Liver (tissue), 9 donors: ENCODE measurements around the gene MEFV. TPM values are rescaled to one million over a fixed set of nuclear protein-coding genes. Genes with fewer than 3 reads are reported as not detected.

ENCODE experiments used
- DNase-seq: peaks from one replicate; pipeline ENCODE4 v3.0.0-alpha.2; 2017; ENCODE audit warnings: low spot score
- H3K27ac ChIP-seq, 2 donors: one replicate each; pipeline ENCODE4 v1.7.0; 2013; ENCODE audit warnings: inconsistent platforms in 2 of 2, low read length in 2 of 2, control low read depth in 1 of 2, low read depth in 1 of 2, mild to moderate bottlenecking in 1 of 2
- H3K27me3 ChIP-seq, 4 donors: one replicate each; pipeline versions ENCODE4 v1.6.1 to v1.7.0; 2013; ENCODE audit warnings: low read length in 3 of 4, inconsistent platforms in 1 of 4, mild to moderate bottlenecking in 1 of 4, moderate library complexity in 1 of 4; ENCODE audit not compliant: control insufficient read depth in 4 of 4, insufficient read depth in 4 of 4
- H3K36me3 ChIP-seq, 4 donors: one replicate each; pipeline versions ENCODE4 v1.6.1 to v1.7.0; 2013; ENCODE audit warnings: low read length in 3 of 4, mild to moderate bottlenecking in 3 of 4, low read depth in 1 of 4, moderate library complexity in 1 of 4; ENCODE audit not compliant: control insufficient read depth in 4 of 4, insufficient read depth in 3 of 4
- H3K4me1 ChIP-seq, 4 donors: one replicate each; pipeline versions ENCODE4 v1.6.1 to v1.7.0; 2013; ENCODE audit warnings: low read length in 3 of 4, mild to moderate bottlenecking in 3 of 4, moderate library complexity in 1 of 4; ENCODE audit not compliant: control insufficient read depth in 4 of 4, insufficient read depth in 4 of 4
- H3K4me3 ChIP-seq, 3 donors: one replicate each; pipeline versions ENCODE4 v1.6.1 to v1.7.0; 2013; ENCODE audit warnings: low read length in 3 of 3, control low read depth in 1 of 3, low read depth in 1 of 3, mild to moderate bottlenecking in 1 of 3
- H3K9ac ChIP-seq, 2 donors: one replicate each; pipeline ENCODE4 v1.7.0; 2013; ENCODE audit warnings: low read length in 2 of 2, mild to moderate bottlenecking in 2 of 2, moderate library complexity in 2 of 2, control low read depth in 1 of 2, low read depth in 1 of 2
- H3K9me3 ChIP-seq, 4 donors: one replicate each; pipeline versions ENCODE4 v1.6.1 to v1.7.0; 2013; ENCODE audit warnings: low read length in 3 of 4; ENCODE audit not compliant: control insufficient read depth in 4 of 4
- EGR1 ChIP-seq, 2 donors: IDR thresholded peaks; 2 replicates each; pipeline ENCODE4 v1.6.1; 2016 to 2018; ENCODE audit warnings: antibody characterized with exemption in 2 of 2, low read depth in 2 of 2
- FOXA1 ChIP-seq: IDR thresholded peaks from 2 replicates; pipeline ENCODE4 v1.6.1; 2016; ENCODE audit warnings: antibody characterized with exemption
- FOXA2 ChIP-seq: IDR thresholded peaks from 2 replicates; pipeline ENCODE4 v1.6.1; 2016; ENCODE audit warnings: antibody characterized with exemption
- GABPA ChIP-seq, 2 donors: IDR thresholded peaks in 1 of 2; conservative IDR thresholded peaks in 1 of 2; 2 replicates each; pipeline ENCODE4 v1.6.1; 2016; ENCODE audit warnings: antibody characterized with exemption in 2 of 2, mild to moderate bottlenecking in 1 of 2, moderate library complexity in 1 of 2
- HNF4A ChIP-seq, 2 donors: conservative IDR thresholded peaks; 2 replicates each; pipeline ENCODE4 v1.6.1; 2016; ENCODE audit warnings: antibody characterized with exemption in 2 of 2, mild to moderate bottlenecking in 2 of 2
- HNF4G ChIP-seq: IDR thresholded peaks from 2 replicates; pipeline ENCODE4 v1.6.1; 2016; ENCODE audit warnings: antibody characterized with exemption
- JUND ChIP-seq, 2 donors: IDR thresholded peaks; 2 replicates each; pipeline ENCODE4 v1.6.1; 2016; ENCODE audit warnings: antibody characterized with exemption in 2 of 2
- NR2F2 ChIP-seq: IDR thresholded peaks from 2 replicates; pipeline ENCODE4 v1.6.1; 2016; ENCODE audit warnings: antibody characterized with exemption
- RAD21 ChIP-seq, 2 donors: IDR thresholded peaks; 2 replicates each; pipeline ENCODE4 v1.6.1; 2016; ENCODE audit warnings: antibody characterized with exemption in 2 of 2, mild to moderate bottlenecking in 2 of 2
- RXRA ChIP-seq, 2 donors: IDR thresholded peaks; 2 replicates each; pipeline ENCODE4 v1.6.1; 2017 to 2018; ENCODE audit warnings: antibody characterized with exemption in 2 of 2, mild to moderate bottlenecking in 1 of 2
- SP1 ChIP-seq: IDR thresholded peaks from 2 replicates; pipeline ENCODE4 v1.6.1; 2018; ENCODE audit warnings: antibody characterized with exemption, mild to moderate bottlenecking
- TAF1 ChIP-seq: conservative IDR thresholded peaks from 2 replicates; pipeline ENCODE4 v1.6.1; 2016; ENCODE audit warnings: antibody characterized with exemption, mild to moderate bottlenecking
- YY1 ChIP-seq: IDR thresholded peaks from 2 replicates; pipeline ENCODE4 v1.6.1; 2016; ENCODE audit warnings: antibody characterized with exemption, mild to moderate bottlenecking
- WGBS: extraction: QIAGEN DNeasy Blood & Tissue Kit; methylation state at CpG from one replicate; pipeline ENCODE4 v1.1.7; 2013; 5-methylcytosine and 5-hydroxymethylcytosine counted together
- polyA plus RNA-seq, 2 donors: library from polyadenylated mRNA; stranded (reverse) in 1 of 2; unstranded in 1 of 2; fragments of 200-250 nt in 1 of 2; fragments of >200 nt in 1 of 2; fragmentation: Nextera tagmentation in 1 of 2; extraction: Ambion mirVana in 1 of 2; gene quantifications; one replicate each; pipeline versions ENCODE4 v1.2.1 to v1.2.3, GENCODE V29; 2013 to 2015
- total RNA-seq, 2 donors: library from RNA; depleted of rRNA; stranded (reverse); fragments of >200 nt; gene quantifications; one replicate each; pipeline ENCODE4 v1.2.3, GENCODE V29; 2014
- TF ChIP-seq, protein P1 (sequence below): fragments of 150-350 bp; IDR thresholded peaks from 2 replicates; pipeline ENCODE4 v1.5.1; 2017; ENCODE audit warnings: improper control_type of control experiment, low read depth, low read length; ENCODE audit not compliant: missing input control
- TF ChIP-seq, protein P2 (sequence below): IDR thresholded peaks from 2 replicates; pipeline ENCODE4 v1.6.1; 2016; ENCODE audit warnings: antibody characterized with exemption
- TF ChIP-seq, protein P3 (sequence below): IDR thresholded peaks from 2 replicates; pipeline ENCODE4 v1.6.1; 2016; ENCODE audit warnings: antibody characterized with exemption
- TF ChIP-seq, protein P4 (sequence below): IDR thresholded peaks from 2 replicates; pipeline ENCODE4 v1.6.1; 2016; ENCODE audit warnings: antibody characterized with exemption
- TF ChIP-seq, protein P5 (sequence below): IDR thresholded peaks from 2 replicates; pipeline ENCODE4 v1.6.1; 2016; ENCODE audit warnings: antibody characterized with exemption, mild to moderate bottlenecking
- donor health status: healthy.
- donor health status: healthy.
- donor health status: healthy.
- donor health status: healthy.
- donor health status: healthy.

Gene MEFV
- total and polyA plus RNA-seq, 4 donors = 0.33 to 3.3 (median 0.79) TPM

DNA sequence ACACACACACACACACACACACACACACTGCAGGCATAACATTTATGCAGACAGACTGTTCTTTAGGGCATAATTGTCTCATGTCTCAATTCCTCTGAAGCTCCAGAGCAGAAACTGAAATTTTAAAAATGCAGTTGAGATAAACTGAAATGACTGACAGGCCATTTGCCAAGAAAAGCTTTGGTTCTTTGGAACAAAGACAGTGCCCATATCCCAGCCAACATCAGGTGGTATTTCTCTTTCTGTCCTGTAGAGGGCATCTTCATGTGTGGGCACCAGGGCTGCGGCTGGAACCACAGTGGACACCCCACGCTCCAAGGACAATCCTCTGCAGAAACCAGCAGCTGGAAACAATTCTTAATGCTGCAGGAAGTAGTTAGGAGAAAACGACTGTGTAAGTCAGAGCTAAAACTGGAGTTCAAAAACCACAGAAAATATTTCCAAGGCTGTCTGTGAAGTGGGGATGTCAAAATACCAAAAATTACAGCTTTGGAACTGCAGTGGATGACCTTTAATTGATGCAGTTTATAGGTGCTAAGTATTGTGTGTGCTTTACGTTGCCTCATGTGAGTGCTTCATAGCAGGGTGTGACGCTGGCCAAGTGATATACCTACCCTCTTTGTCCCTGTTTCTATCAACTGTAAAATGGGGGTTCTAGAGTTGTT lies 10.6 kb upstream of the MEFV start:
- H3K27ac ChIP-seq = no peak overlapping the region
- H3K9me3 ChIP-seq = peaks cover 0 to 2% (median 1%) of the 10 kb centered on the region in 4 donors
- no peak for DNase-seq
- TF ChIP-seq RAD21 (IDR thresholded peaks at IDR 0.05) (peak; percentile 52 to 67), GABPA (IDR thresholded peaks at IDR 0.05 in 1 of 2, conservative IDR thresholded peaks at IDR 0.05 in 1 of 2) (no peak)
- TF ChIP-seq, protein P1, sequence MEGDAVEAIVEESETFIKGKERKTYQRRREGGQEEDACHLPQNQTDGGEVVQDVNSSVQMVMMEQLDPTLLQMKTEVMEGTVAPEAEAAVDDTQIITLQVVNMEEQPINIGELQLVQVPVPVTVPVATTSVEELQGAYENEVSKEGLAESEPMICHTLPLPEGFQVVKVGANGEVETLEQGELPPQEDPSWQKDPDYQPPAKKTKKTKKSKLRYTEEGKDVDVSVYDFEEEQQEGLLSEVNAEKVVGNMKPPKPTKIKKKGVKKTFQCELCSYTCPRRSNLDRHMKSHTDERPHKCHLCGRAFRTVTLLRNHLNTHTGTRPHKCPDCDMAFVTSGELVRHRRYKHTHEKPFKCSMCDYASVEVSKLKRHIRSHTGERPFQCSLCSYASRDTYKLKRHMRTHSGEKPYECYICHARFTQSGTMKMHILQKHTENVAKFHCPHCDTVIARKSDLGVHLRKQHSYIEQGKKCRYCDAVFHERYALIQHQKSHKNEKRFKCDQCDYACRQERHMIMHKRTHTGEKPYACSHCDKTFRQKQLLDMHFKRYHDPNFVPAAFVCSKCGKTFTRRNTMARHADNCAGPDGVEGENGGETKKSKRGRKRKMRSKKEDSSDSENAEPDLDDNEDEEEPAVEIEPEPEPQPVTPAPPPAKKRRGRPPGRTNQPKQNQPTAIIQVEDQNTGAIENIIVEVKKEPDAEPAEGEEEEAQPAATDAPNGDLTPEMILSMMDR = peak; percentile 40
- peaks cover 0 to 4% (median 0%) of the 10 kb centered on the region in 4 donors for H3K36me3 ChIP-seq
- peaks cover 0 to 6% (median 4%) of the 10 kb centered on the region in 4 donors for H3K4me1 ChIP-seq
- no peaks in the 10 kb centered on the region for H3K27me3 ChIP-seq
- WGBS = 68% methylated on average over 5 of the region's 5 CpGs
- no peak overlapping the region for H3K4me3 ChIP-seq
- H3K9ac ChIP-seq = no peak overlapping the region

DNA sequence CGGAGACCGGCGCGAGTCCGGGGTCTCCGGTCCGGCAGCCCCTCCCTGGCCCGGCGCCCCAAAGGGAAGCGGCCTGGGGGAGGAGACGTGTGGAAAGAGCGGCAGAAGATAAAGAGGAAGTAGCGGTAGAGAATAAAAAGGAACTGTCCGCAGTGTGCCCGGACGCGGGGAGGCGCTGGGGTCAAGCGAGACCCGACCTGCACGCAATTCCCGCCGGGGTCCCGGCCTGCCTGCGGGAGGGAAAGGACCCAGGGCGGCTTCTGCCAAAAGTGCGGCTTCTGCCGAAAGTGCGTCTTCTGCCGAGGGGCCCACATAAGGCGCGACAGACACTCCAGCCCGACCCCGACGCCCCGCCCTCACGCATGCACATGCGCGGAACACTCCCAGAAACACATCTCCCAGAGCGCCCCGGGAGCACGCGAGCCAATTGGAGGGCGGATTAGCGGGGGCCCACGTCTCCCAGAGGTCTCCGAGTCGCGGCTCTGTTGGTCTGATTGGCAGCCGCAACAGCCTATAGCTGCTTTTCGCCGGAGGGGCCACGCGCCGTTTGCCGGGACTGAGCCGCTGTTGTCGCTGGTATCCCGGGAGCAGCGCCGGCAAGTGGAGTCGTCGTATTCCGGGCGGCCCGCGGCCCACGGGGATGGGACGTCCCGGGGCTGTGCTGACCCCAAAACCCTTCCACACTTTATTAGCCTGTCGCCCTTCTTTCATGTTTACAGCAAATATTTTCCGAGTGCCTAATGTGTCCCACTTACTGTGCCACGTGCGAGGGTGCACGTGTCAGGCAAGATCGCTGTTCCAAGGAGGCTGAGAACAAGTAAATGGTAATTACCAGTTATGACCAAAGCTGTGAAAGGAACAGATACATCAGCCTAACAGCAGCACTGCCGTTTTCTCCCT lies 8.0 kb upstream of the MEFV start:
- Histone ChIP-seq H3K36me3 (peaks cover 0 to 4% (median 0%) of the 10 kb centered on the region in 4 donors), H3K27me3 (no peaks in the 10 kb centered on the region), H3K27ac (peak overlapping the region; percentile 92 to 97), H3K9ac (peak overlapping the region; percentile 32 to 85), H3K4me1 (peaks cover 0 to 6% (median 4%) of the 10 kb centered on the region in 4 donors), H3K9me3 (peaks cover 0 to 2% (median 1%) of the 10 kb centered on the region in 4 donors), H3K4me3 (peak overlapping the region; percentile 74 to 86 (median 84))
- peak; percentile 97 for DNase-seq
- WGBS = 3% methylated on average over 77 of the region's 77 CpGs
- TF ChIP-seq, protein P2, sequence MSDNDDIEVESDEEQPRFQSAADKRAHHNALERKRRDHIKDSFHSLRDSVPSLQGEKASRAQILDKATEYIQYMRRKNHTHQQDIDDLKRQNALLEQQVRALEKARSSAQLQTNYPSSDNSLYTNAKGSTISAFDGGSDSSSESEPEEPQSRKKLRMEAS = peak; percentile 70
- TF ChIP-seq SP1 (peak; percentile 50), RAD21 (IDR thresholded peaks at IDR 0.05) (peak; percentile 6 to 8), FOXA1 (no peak), EGR1 (IDR thresholded peaks at IDR 0.05; ENCODE audit: low read depth in 2 of 2) (peak in 1 of 2 donors; percentile 12), FOXA2 (no peak), JUND (IDR thresholded peaks at IDR 0.05) (no peak), NR2F2 (peak; percentile 27), HNF4G (no peak), GABPA (IDR thresholded peaks at IDR 0.05 in 1 of 2, conservative IDR thresholded peaks at IDR 0.05 in 1 of 2) (peak in 1 of 2 donors; percentile 80), RXRA (IDR thresholded peaks at IDR 0.05) (peak in 1 of 2 donors; percentile 15), HNF4A (conservative IDR thresholded peaks at IDR 0.05) (no peak), TAF1 (no peak), YY1 (no peak)
- TF ChIP-seq, protein P3, sequence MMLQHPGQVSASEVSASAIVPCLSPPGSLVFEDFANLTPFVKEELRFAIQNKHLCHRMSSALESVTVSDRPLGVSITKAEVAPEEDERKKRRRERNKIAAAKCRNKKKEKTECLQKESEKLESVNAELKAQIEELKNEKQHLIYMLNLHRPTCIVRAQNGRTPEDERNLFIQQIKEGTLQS = no peak
- TF ChIP-seq, protein P4, sequence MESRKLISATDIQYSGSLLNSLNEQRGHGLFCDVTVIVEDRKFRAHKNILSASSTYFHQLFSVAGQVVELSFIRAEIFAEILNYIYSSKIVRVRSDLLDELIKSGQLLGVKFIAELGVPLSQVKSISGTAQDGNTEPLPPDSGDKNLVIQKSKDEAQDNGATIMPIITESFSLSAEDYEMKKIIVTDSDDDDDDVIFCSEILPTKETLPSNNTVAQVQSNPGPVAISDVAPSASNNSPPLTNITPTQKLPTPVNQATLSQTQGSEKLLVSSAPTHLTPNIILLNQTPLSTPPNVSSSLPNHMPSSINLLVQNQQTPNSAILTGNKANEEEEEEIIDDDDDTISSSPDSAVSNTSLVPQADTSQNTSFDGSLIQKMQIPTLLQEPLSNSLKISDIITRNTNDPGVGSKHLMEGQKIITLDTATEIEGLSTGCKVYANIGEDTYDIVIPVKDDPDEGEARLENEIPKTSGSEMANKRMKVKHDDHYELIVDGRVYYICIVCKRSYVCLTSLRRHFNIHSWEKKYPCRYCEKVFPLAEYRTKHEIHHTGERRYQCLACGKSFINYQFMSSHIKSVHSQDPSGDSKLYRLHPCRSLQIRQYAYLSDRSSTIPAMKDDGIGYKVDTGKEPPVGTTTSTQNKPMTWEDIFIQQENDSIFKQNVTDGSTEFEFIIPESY = no peak
- TF ChIP-seq, protein P5, sequence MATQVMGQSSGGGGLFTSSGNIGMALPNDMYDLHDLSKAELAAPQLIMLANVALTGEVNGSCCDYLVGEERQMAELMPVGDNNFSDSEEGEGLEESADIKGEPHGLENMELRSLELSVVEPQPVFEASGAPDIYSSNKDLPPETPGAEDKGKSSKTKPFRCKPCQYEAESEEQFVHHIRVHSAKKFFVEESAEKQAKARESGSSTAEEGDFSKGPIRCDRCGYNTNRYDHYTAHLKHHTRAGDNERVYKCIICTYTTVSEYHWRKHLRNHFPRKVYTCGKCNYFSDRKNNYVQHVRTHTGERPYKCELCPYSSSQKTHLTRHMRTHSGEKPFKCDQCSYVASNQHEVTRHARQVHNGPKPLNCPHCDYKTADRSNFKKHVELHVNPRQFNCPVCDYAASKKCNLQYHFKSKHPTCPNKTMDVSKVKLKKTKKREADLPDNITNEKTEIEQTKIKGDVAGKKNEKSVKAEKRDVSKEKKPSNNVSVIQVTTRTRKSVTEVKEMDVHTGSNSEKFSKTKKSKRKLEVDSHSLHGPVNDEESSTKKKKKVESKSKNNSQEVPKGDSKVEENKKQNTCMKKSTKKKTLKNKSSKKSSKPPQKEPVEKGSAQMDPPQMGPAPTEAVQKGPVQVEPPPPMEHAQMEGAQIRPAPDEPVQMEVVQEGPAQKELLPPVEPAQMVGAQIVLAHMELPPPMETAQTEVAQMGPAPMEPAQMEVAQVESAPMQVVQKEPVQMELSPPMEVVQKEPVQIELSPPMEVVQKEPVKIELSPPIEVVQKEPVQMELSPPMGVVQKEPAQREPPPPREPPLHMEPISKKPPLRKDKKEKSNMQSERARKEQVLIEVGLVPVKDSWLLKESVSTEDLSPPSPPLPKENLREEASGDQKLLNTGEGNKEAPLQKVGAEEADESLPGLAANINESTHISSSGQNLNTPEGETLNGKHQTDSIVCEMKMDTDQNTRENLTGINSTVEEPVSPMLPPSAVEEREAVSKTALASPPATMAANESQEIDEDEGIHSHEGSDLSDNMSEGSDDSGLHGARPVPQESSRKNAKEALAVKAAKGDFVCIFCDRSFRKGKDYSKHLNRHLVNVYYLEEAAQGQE = no peak
- TF ChIP-seq, protein P1 = no peak
